GM10248 (cell line): Measurements from ENCODE around the gene CD2AP.

Experiments
- CTCF ChIA-PET: fragments of 300-600 bp; sonication (Branson Sonifier 250); formaldehyde crosslinking; extraction: SDS; loops from one replicate; lab custom pipeline; 2021; ENCODE audit warnings: antibody characterized with exemption; lab: Yijun Ruan, JAX
- POLR2A ChIA-PET: fragments of 350-650 bp; sonication (Branson Sonifier 250); formaldehyde crosslinking; extraction: SDS; loops from one replicate; lab custom pipeline; 2020; ENCODE audit warnings: antibody characterized with exemption; lab: Yijun Ruan, JAX
- DNase-seq: peaks from one replicate; pipeline ENCODE4 v3.0.0; 2012; ENCODE audit errors: extremely low spot score
- TF ChIP-seq, protein P1 (sequence below): IDR thresholded peaks from 2 replicates; pipeline ENCODE4 v1.5.1; 2012; ENCODE audit warnings: mild to moderate bottlenecking, low read depth; ENCODE audit errors: extremely low read depth, missing control alignments, control extremely low read depth

CD2AP gene

DNA sequence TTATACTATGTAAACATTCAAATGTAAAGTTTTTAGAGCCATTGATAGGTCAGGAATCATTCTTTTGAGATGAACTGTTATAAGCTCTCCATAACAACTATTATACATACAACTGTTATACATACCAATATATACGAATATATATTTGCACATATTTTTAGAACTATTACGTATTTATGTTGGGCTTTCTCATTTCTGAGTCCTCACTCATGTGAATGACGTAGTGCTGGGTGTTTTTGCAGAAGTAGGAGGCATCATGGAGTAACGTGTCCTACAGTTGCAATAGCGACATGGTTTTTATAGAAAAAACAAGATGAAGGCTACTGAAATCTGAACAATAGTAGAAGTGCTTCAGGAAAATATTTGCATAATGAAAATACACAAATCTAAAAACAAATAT is 184.4 kb downstream of the CD2AP start:
- DNase-seq = no peak
- TF ChIP-seq, protein P1, sequence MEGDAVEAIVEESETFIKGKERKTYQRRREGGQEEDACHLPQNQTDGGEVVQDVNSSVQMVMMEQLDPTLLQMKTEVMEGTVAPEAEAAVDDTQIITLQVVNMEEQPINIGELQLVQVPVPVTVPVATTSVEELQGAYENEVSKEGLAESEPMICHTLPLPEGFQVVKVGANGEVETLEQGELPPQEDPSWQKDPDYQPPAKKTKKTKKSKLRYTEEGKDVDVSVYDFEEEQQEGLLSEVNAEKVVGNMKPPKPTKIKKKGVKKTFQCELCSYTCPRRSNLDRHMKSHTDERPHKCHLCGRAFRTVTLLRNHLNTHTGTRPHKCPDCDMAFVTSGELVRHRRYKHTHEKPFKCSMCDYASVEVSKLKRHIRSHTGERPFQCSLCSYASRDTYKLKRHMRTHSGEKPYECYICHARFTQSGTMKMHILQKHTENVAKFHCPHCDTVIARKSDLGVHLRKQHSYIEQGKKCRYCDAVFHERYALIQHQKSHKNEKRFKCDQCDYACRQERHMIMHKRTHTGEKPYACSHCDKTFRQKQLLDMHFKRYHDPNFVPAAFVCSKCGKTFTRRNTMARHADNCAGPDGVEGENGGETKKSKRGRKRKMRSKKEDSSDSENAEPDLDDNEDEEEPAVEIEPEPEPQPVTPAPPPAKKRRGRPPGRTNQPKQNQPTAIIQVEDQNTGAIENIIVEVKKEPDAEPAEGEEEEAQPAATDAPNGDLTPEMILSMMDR = no peak
- ChIA-PET POLR2A (no interaction called here), CTCF (interaction anchor here (0.9 kb wide), 1 partner anchor 31 kb away, joined by 3 read pairs; no protein-coding TSS in a partner anchor)

DNA sequence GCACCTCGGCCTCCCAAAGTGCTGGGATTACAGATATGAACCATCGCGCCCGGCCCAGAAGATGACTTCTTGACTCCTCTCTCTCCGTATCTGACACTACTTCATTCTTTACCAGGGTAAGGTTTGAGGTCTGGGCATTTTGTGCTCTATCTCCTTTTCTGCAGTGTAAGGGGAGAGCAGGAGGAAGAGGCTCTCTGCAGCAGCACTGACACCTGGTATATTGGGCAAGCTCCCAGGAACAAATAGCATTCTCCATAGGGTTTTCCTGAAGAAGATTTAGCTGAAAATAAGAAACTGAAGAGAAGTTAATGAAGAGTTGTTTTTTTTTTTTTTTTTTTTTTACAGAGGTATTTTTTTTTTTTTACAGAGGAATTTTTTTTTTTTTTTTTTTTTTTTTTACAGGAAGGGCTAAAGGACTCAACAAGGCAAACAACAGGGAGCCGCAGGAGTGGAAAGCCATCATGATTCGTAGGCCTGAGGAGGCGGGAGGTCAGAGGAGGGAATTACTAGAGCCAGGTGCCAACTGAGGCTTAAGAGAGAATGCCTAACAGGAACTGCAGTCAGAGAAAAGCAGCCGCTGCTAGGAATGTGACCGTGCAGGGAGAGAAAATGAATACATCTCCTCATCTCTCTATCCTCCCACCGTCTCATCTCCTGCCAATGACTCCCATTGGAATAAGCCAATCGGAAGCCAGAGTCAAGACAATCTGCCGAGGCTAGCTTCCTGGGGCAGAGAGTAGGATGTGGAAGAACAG is 186.1 kb downstream of the CD2AP start:
- no peak for DNase-seq
- TF ChIP-seq, protein P1 = no peak
- ChIA-PET CTCF (interaction anchor here (0.7 to 1.4 kb wide), 2 partner anchors 17 to 32 kb away, joined by 3 read pairs; no protein-coding TSS in a partner anchor), POLR2A (no interaction called here)

GRCh38 chr6:47665112-47665511 is 187.5 kb downstream of the CD2AP start:
- POLR2A ChIA-PET = no interaction called here
- TF ChIP-seq, protein P1 = no peak
- CTCF ChIA-PET = interaction anchor here (1.1 to 2.0 kb wide), 2 partner anchors 11 to 70 kb away, joined by 4 to 6 read pairs; no protein-coding TSS in a partner anchor
- no peak for DNase-seq

- ChIA-PET POLR2A (no interaction called here), CTCF (no interaction called here)
- no peak for DNase-seq
- TF ChIP-seq, protein P1 = no peak
Observed at GRCh38 chr6:47669684-47670513, 192.3 kb downstream of the CD2AP start.

DNA sequence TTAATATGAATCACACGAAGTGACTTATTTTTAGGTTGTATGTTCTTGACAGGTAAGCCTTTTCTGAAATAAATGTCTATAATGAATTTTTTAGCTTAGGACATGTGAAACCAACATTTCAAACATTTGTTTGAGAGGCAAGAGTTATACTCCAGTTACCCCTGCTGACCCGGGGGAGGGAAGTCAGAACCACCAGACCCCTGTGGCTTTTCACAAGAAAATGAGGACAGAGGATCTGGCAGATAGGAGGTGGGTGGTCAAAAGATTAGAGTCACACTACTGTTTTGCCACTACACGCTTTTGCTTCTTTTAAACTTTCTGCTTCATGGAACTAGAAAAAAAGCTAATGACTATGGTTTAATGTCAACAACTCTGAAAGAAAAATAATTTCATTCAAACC is 193.3 kb downstream of the CD2AP start:
- no peak for DNase-seq
- POLR2A ChIA-PET = no interaction called here
- TF ChIP-seq, protein P1 = no peak
- CTCF ChIA-PET = no interaction called here

- CTCF ChIA-PET = interaction anchor here (2.1 kb wide), 1 partner anchor 62 kb away, joined by 7 read pairs; no protein-coding TSS in a partner anchor
- TF ChIP-seq, protein P1 = no peak
Observed at GRCh38 chr6:47671777-47672176, 194.2 kb downstream of the CD2AP start.

More at GRCh38 chr6:47671777-47672176, 194.2 kb downstream of the CD2AP start:
- POLR2A ChIA-PET = no interaction called here
- DNase-seq = no peak
